GM10847 (cell line): ENCODE data around the gene DRAXIN.

Experiments
- POLR2A ChIP-seq: IDR thresholded peaks from 2 replicates; pipeline ENCODE4 v1.6.1; 2011; ENCODE audit not compliant: insufficient read length; ENCODE audit errors: extremely low read depth

DRAXIN gene

GRCh38 chr1:11746795-11747487, 55.4 kb downstream of the DRAXIN start:
- TF ChIP-seq POLR2A: no peak

- TF ChIP-seq POLR2A: no peak
Measured at GRCh38 chr1:11748294-11749202, 57.0 kb downstream of the DRAXIN start.

DNA sequence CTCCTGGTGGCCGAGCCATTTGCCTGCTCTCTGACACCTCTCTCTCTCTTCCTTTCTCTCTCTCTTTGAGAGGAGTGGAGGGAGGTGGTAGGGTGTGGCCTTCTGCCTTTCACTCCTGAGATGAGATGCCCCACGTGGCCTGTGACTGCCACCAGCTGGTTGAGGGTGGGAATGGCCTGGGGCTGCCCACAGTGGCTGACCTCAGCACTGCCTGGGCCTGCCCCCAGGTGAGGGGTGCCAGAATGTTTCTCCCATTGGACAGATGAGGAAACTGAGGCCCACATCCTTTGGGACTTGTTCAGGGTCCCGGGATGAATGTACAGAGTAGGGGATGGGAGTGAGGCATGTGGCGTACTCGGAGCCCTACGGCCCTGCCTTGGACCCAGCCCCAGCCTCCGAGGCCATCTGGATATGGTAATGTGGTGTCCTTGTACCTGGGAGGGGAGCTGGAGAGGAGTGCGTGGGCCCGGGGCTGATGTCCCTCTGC, 57.7 kb downstream of the DRAXIN start:
- no peak for TF ChIP-seq POLR2A

DNA sequence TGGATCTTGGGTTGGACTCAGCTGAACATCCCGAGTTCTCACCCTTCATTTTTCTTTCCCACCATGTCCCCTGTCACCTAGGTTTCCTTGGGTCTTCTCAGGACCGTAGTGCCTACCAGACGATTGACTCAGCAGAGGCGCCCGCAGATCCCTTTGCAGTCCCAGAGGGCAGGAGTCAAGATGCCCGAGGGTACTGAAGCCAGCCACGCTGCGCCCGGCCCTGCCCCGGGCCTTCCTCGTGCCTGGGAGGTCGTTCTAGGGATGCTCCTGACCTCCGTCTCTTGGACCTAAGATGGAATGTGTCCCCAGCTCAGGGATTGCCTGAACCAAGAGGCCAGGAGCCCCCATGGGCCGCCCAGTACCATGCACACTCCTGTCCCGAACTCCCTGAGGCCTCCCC, 58.5 kb downstream of the DRAXIN start:
- TF ChIP-seq POLR2A: no peak

- no peak for TF ChIP-seq POLR2A
Measured at GRCh38 chr1:11751087-11751486, 59.6 kb downstream of the DRAXIN start.

GRCh38 chr1:11752359-11753088, 61.0 kb downstream of the DRAXIN start:
- TF ChIP-seq POLR2A: no peak

DNA sequence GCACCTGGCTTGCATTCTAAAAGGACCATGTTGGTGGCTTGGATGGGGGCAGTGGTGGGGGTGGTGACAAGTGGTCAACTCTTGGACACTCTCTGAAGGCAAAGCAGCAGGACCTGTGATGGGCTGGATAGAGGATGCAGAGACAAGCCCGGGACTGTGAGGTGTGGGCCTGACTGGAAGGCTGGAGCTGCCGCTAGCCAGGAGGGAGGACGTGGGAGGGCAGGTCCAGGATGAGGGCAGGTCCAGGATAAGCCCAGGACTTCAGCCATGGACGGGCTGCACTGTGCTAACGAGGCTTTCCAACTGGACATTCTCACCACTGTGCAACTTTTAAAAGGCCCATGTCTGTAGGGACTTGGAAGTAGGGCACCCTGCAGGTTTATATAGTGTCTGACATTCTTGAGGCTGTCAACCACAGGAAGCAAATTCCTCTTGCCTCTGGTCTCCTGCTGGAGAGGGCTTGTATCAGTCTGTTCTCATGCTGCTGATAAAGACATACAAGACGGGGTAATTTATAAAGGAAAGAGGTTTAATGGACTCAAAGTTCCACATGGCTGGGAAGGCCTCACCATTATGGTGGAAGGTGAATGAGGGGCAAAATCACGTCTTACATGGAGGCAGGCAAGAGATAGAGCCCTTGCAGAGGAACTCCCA, 62.2 kb downstream of the DRAXIN start:
- no peak for TF ChIP-seq POLR2A

DNA sequence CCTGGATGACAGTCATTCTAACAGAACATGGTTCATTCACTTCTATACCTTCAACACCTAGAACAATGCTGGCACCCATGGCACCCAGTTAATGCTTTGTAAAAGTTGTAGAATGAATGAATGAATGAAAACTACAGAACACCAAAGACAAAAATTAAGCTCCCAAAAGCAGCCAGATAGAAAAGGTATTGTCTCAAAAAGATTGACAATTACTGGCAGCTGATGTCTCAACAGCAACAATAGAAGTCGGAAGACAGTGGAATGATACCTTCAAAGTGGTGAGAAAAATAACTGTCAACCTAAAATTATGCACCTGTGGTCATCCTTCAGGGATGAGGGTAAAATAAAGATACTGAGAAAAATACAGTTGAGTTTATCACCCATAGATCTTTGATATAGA, 65.5 kb downstream of the DRAXIN start:
- no peak for TF ChIP-seq POLR2A

DNA sequence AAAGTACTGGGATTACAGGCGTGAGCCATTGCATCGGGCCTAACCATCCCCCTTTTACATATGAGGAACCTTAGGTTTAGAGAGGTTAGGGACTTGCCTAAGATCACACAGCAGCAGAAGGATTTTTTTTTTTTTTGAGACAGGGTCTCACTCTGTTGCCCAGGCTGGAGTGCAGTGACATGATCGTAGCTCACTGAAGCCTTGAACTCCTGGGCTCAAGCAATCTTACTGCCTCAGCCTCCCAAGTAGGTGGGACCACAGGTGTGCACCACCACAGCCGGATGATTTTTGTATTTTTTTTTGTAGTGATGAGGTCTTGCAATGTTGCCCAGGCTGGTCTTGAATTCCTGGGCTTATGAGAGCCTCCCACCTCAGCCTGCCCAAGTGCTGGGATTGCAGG, 68.3 kb downstream of the DRAXIN start:
- no peak for TF ChIP-seq POLR2A

DNA sequence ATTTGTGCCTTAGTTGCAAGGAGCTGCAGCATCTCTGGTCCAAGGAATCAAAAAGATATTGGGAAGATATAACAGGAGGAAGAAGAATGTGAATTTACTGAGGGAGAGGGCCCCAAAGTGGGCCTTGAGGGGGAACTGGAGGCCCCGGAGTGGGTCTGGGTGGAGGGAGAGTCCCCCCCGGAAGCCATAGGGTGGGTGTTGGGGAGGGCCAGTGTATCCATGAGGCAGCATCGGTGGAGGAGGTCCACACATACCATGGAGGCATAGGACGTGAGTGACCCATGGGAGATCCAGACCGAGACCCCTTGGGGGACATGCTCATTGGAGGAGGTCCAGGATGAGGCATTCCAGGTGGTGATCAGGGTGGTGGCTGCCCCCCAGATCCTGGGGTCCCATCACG, 69.8 kb downstream of the DRAXIN start:
- TF ChIP-seq POLR2A: no peak

DNA sequence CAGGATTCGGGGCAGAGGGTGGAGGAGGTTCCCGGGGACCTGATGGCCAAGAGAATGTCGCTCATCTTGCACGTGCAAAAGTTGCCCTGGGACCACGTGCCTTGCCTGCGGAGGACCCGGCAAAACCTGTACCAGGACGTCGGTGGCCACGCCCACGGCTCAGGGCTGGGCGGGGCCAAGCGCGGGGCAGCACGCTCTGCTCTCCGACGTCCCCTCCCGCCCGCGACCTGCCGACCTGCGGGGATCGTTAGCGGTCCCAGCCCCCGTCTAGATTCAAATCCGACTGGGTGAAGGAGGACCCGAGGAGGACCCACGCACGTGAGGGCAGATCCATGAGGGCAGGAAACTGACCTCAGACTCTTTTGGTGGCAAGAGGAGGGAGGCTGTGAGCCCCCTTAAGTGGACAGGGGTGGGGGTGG, 70.5 kb downstream of the DRAXIN start, which contains the start of gene C1orf167:
Gene C1orf167 (plus strand): TSS at position 206 of the 419 bp plus-strand sequence. CDS start 2,208 bp downstream, outside the sequence.
- no peak for TF ChIP-seq POLR2A

DNA sequence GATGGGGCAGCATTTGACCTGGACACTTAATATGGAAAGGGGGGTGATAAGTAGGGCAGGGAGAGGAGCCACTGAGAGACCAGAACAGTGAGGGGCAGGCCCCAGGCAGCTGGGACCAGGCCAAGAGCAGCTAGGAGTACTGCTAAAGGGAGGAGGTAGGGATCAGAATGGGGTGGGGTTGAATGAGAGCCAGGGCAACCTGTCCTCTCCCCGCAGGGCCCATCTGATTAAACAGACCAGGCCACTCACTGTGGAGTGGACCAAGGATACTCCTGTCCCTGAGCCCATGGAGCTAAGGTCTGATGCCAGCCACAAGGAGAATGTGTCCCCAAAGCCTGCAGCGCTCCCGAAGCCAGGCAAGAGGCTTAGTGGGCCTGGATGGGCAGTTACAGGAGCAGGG, 72.6 kb downstream of the DRAXIN start:
- no peak for TF ChIP-seq POLR2A

- TF ChIP-seq POLR2A: no peak
Measured at GRCh38 chr1:11764519-11764918, 73.0 kb downstream of the DRAXIN start.

GRCh38 chr1:11765661-11766428, 74.3 kb downstream of the DRAXIN start:
- TF ChIP-seq POLR2A: no peak
